ENCODE results near the gene SGPP2.

Gene SGPP2

DNA sequence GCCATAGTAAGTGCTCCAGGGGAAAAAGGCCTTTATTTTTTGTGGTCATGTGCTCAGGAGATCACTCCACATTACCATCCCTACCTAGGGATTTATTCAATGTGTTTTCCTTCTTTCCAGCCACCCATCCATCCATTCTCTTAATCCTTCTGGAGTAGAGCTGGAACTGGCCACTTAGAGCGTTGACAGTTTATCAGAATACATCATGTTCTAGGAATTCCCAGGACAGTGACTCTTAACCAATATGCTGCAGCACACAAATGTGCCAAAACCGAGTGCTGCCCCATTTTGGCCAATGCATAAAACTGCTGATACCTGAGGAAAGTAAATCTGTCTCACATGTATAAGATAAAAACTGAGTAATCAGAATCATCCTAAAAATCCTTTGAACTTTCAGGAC is 167.8 kb downstream of the SGPP2 start:
- no peak for DNase-seq

DNA sequence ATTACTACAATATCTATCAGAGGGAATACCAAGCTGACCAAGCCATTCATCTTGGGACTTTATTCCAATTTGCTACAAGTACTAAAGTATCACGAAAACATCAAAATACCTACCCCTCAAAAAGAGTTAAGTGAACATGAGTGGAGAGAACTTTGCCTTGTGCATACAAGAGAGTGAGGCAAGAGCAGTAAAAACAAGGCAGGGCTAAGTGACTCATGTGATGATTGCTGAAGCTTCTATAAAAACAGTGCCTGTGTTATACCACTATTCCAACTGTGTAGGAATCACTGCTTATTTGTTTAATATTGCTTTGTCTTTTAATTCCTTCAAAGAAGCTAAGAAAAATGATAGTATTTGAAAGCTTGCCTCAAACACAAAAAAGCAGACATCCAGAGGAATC is 170.3 kb downstream of the SGPP2 start:
- no peak for DNase-seq

DNA sequence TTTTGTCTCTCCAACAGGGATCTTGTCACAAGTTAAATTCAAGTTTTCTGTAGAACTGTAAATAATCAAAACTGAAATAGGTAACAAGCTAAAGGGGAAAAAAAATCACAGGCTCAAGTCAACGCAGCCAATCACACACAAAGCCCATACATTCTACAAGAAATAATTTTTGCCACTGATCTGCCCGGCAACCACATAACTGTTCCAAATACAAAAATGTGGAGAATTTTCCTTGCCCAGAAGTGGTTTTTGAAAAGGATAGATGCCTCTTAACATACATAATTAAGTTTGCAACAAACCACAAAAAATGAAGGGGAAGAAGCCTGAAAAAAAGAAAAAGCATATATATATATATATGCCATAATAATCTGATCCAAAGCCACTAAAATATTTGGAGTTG is 171.2 kb downstream of the SGPP2 start:
- no peak for DNase-seq

GRCh38 chr2:222598611-222599010 is 174.3 kb downstream of the SGPP2 start:
- DNase-seq = no peak

- no peak for DNase-seq
Observed at GRCh38 chr2:222603501-222603900, 179.2 kb downstream of the SGPP2 start.

DNA sequence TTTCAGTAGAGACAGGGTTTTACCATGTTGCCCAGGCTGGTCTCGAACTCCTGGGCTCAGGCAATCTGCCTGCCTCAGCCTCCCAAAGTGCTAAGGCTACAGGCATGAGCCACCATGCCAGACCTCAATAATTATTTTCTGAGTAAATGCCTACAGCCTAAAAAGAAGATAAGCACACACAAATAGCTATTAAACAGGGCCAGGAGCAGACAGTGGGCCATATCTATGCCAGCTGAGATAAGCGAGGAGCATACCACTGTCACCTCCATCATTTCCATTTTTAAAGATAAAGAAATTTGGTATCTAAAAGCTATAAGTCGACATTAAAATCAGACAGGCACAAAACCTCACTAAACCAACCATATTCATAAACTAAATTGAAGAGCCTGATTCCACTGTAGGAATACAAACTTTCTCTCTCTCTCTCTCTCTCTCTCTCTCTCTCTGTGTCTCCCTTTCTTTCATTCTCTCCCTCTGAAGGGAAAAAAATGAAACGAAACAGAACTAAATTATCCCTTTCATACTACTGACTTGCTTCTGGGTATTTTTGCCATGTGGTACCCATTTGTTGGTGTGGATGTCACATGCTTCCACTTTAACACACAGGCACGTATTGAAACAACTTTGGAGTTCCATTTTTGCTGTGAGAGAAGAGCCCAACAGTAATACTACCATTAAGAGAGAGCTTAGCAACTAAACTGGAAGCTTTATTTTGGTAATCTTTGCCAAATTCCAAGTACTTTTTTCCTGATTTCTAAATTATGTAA is 180.6 kb downstream of the SGPP2 start:
- DNase-seq = no peak

GRCh38 chr2:222606306-222606705 is 182.0 kb downstream of the SGPP2 start:
- no peak for DNase-seq

- no peak for DNase-seq
Observed at GRCh38 chr2:222608081-222608480, 183.7 kb downstream of the SGPP2 start.

GRCh38 chr2:222609381-222609780 is 185.0 kb downstream of the SGPP2 start:
- no peak for DNase-seq
